ENCODE data around the gene NKX6-1.

The NKX6-1 gene

GRCh38 chr4:84530454-84530853, 31.4 kb upstream of the NKX6-1 start:
- no peak for TF ChIP-seq CTCF (IDR thresholded peaks at IDR 0.05; ENCODE audit: low read depth, low read length)
- Histone ChIP-seq H3K9me3 (ENCODE audit: severe bottlenecking) (peaks cover 3% of the 10 kb centered on the region), H3K4me3 (ENCODE audit: low read depth, low read length) (no peak overlapping the region), H3K36me3 (no peaks in the 10 kb centered on the region), H3K27ac (peak overlapping the region; percentile 35), H3K27me3 (ENCODE audit: insufficient read depth, low read depth, severe bottlenecking) (no peaks in the 10 kb centered on the region)
- no peak for DNase-seq

- Histone ChIP-seq H3K9me3 (ENCODE audit: severe bottlenecking) (peaks cover 3% of the 10 kb centered on the region), H3K27me3 (ENCODE audit: insufficient read depth, low read depth, severe bottlenecking) (no peaks in the 10 kb centered on the region), H3K27ac (no peak overlapping the region), H3K36me3 (no peaks in the 10 kb centered on the region), H3K4me3 (ENCODE audit: low read depth, low read length) (no peak overlapping the region)
- TF ChIP-seq CTCF (IDR thresholded peaks at IDR 0.05; ENCODE audit: low read depth, low read length), result 0 out of 2 replicates have a peak, but pooled peaks have one; percentile 23
- DNase-seq, result no peak
Observed at GRCh38 chr4:84529169-84529751, 30.2 kb upstream of the NKX6-1 start.

GRCh38 chr4:84527391-84527790, 28.3 kb upstream of the NKX6-1 start:
- H3K36me3 ChIP-seq, result no peaks in the 10 kb centered on the region
- no peaks in the 10 kb centered on the region for H3K27me3 ChIP-seq (ENCODE audit: insufficient read depth, low read depth, severe bottlenecking)
- TF ChIP-seq CTCF (IDR thresholded peaks at IDR 0.05; ENCODE audit: low read depth, low read length), result no peak
- H3K27ac ChIP-seq, result no peak overlapping the region
- no peaks in the 10 kb centered on the region for H3K9me3 ChIP-seq (ENCODE audit: severe bottlenecking)
- no peak overlapping the region for H3K4me3 ChIP-seq (ENCODE audit: low read depth, low read length)
- no peak for DNase-seq

GRCh38 chr4:84515075-84515474, 16.0 kb upstream of the NKX6-1 start:
- no peak overlapping the region for H3K27ac ChIP-seq
- no peaks in the 10 kb centered on the region for H3K36me3 ChIP-seq
- TF ChIP-seq CTCF (IDR thresholded peaks at IDR 0.05; ENCODE audit: low read depth, low read length), result no peak
- no peak overlapping the region for H3K4me3 ChIP-seq (ENCODE audit: low read depth, low read length)
- H3K27me3 ChIP-seq (ENCODE audit: insufficient read depth, low read depth, severe bottlenecking), result no peaks in the 10 kb centered on the region
- H3K9me3 ChIP-seq (ENCODE audit: severe bottlenecking), result no peaks in the 10 kb centered on the region
- DNase-seq, result no peak

- H3K36me3 ChIP-seq, result no peaks in the 10 kb centered on the region
- H3K9me3 ChIP-seq (ENCODE audit: severe bottlenecking), result no peaks in the 10 kb centered on the region
- no peak overlapping the region for H3K4me3 ChIP-seq (ENCODE audit: low read depth, low read length)
- DNase-seq, result no peak
- H3K27ac ChIP-seq, result no peak overlapping the region
- no peak for TF ChIP-seq CTCF (IDR thresholded peaks at IDR 0.05; ENCODE audit: low read depth, low read length)
- no peaks in the 10 kb centered on the region for H3K27me3 ChIP-seq (ENCODE audit: insufficient read depth, low read depth, severe bottlenecking)
Observed at GRCh38 chr4:84512277-84512676, 13.2 kb upstream of the NKX6-1 start.

- TF ChIP-seq CTCF (IDR thresholded peaks at IDR 0.05; ENCODE audit: low read depth, low read length), result no peak
- DNase-seq, result no peak
- Histone ChIP-seq H3K9me3 (ENCODE audit: severe bottlenecking) (no peaks in the 10 kb centered on the region), H3K27me3 (ENCODE audit: insufficient read depth, low read depth, severe bottlenecking) (no peaks in the 10 kb centered on the region), H3K36me3 (no peaks in the 10 kb centered on the region), H3K4me3 (ENCODE audit: low read depth, low read length) (no peak overlapping the region), H3K27ac (no peak overlapping the region)
Observed at GRCh38 chr4:84511703-84512102, 12.6 kb upstream of the NKX6-1 start.

Data from WERI-Rb-1 (cell line).